Fibroblast of skin of right biceps (primary cell): Measurements from ENCODE around the gene SP6.

Source experiments
- DNase-seq: peaks from one replicate; pipeline ENCODE4 v3.0.0-alpha.2; 2013

Gene SP6

GRCh38 chr17:47831003-47831933 lies 19.7 kb downstream of the SP6 start, which contains the start of the genes LRRC46 and MRPL10:
Gene LRRC46 (plus strand): TSS chr17:47831670. CDS start chr17:47831990, 320 bp downstream.
Gene MRPL10 (minus strand): TSS chr17:47831541. CDS start chr17:47831511, 30 bp downstream.
- peak; percentile 92 for DNase-seq

- no peak for DNase-seq
These were observed 20.5 kb downstream of the SP6 start for GRCh38 chr17:47830396-47831002.

GRCh38 chr17:47829870-47830269 lies 21.1 kb downstream of the SP6 start:
- DNase-seq = no peak

GRCh38 chr17:47823519-47823918 lies 27.4 kb downstream of the SP6 start:
- no peak for DNase-seq

- DNase-seq = no peak
These were observed 28.2 kb downstream of the SP6 start for GRCh38 chr17:47822785-47823184.

GRCh38 chr17:47821424-47822391 lies 29.3 kb downstream of the SP6 start, which contains the start of gene OSBPL7:
Gene OSBPL7 (minus strand): TSS chr17:47821794. CDS start chr17:47820278, 1,516 bp downstream.
- peak; percentile 89 for DNase-seq

GRCh38 chr17:47821031-47821423 lies 29.9 kb downstream of the SP6 start:
- DNase-seq = no peak

- no peak for DNase-seq
These were observed 30.8 kb downstream of the SP6 start for GRCh38 chr17:47820033-47820789.

GRCh38 chr17:47819475-47819874 lies 31.5 kb downstream of the SP6 start:
- no peak for DNase-seq

GRCh38 chr17:47818002-47818695 lies 32.8 kb downstream of the SP6 start:
- no peak for DNase-seq

GRCh38 chr17:47816947-47817346 lies 34.0 kb downstream of the SP6 start:
- no peak for DNase-seq

- DNase-seq = no peak
These were observed 34.7 kb downstream of the SP6 start for GRCh38 chr17:47816111-47816735.

- DNase-seq = no peak
These were observed 35.7 kb downstream of the SP6 start for GRCh38 chr17:47815106-47815918.

- no peak for DNase-seq
These were observed 37.4 kb downstream of the SP6 start for GRCh38 chr17:47813512-47814031.

GRCh38 chr17:47813077-47813476 lies 37.9 kb downstream of the SP6 start:
- no peak for DNase-seq

GRCh38 chr17:47812146-47812920 lies 38.6 kb downstream of the SP6 start:
- DNase-seq = no peak

- DNase-seq = no peak
These were observed 39.3 kb downstream of the SP6 start for GRCh38 chr17:47811709-47812108.

GRCh38 chr17:47810901-47811635 lies 39.9 kb downstream of the SP6 start:
- DNase-seq = no peak
